GM12878 (cell line): ENCODE results near the gene SAFB. TPM values are rescaled to one million over a fixed set of nuclear protein-coding genes. Genes with fewer than 3 reads are reported as not detected.

Source experiments
- BACH1 ChIP-seq: fragments of 450-650 bp; IDR thresholded peaks from 2 replicates; pipeline ENCODE4 v1.6.1; 2017; ENCODE audit warnings: mild to moderate bottlenecking, borderline replicate concordance
- BCL3 ChIP-seq: IDR thresholded peaks from 2 replicates; pipeline ENCODE4 v1.6.1; 2011; ENCODE audit warnings: borderline replicate concordance, low read depth, mild to moderate bottlenecking, moderate library complexity, low read length; ENCODE audit not compliant: insufficient read depth, poor library complexity, severe bottlenecking
- BMI1 ChIP-seq: fragments of 450-650 bp; IDR thresholded peaks from 2 replicates; pipeline ENCODE4 v1.6.1; 2016; ENCODE audit warnings: mild to moderate bottlenecking, moderate library complexity, borderline replicate concordance
- DPF2 ChIP-seq: fragments of 450-650 bp; IDR thresholded peaks from 2 replicates; pipeline ENCODE4 v1.6.1; 2017; ENCODE audit warnings: mild to moderate bottlenecking
- HDAC2 ChIP-seq: fragments of 200-600 bp; sonication (generic); IDR thresholded peaks from 2 replicates; pipeline ENCODE4 v1.6.1; 2017
- IRF4 ChIP-seq: IDR thresholded peaks from 2 replicates; pipeline ENCODE4 v1.6.1; 2011; ENCODE audit warnings: low read depth, low read length
- KDM1A ChIP-seq: fragments of 200-600 bp; sonication (generic); IDR thresholded peaks from 2 replicates; pipeline ENCODE4 v1.6.1; 2016; ENCODE audit warnings: borderline replicate concordance
- LARP7 ChIP-seq: fragments of 450-650 bp; IDR thresholded peaks from 2 replicates; pipeline ENCODE4 v1.6.1; 2017; ENCODE audit warnings: mild to moderate bottlenecking
- MXI1 ChIP-seq: fragments of 150-350 bp; IDR thresholded peaks from 2 replicates; pipeline ENCODE4 v1.6.1; 2011; ENCODE audit warnings: low read depth, mild to moderate bottlenecking, inconsistent platforms, low read length, improper control_type of control experiment
- PML ChIP-seq: IDR thresholded peaks from 2 replicates; pipeline ENCODE4 v1.6.1; 2012; ENCODE audit warnings: low read length, inconsistent platforms
- POLR2A ChIP-seq: IDR thresholded peaks from 2 replicates; pipeline ENCODE4 v1.6.1; 2011; ENCODE audit warnings: low read depth, mild to moderate bottlenecking, low read length
- RBBP5 ChIP-seq: fragments of 200-600 bp; sonication (generic); conservative IDR thresholded peaks from 2 replicates; pipeline ENCODE4 v1.6.1; 2016
- SKIL ChIP-seq: fragments of 450-650 bp; IDR thresholded peaks from 2 replicates; pipeline ENCODE4 v1.6.1; 2017; ENCODE audit warnings: mild to moderate bottlenecking, low read depth, inconsistent platforms; ENCODE audit not compliant: poor library complexity, severe bottlenecking
- STAT1 ChIP-seq: fragments of 450-650 bp; conservative IDR thresholded peaks from 2 replicates; pipeline ENCODE4 v1.6.1; 2014; ENCODE audit warnings: antibody characterized with exemption, mild to moderate bottlenecking
- TAF1 ChIP-seq: IDR thresholded peaks from 2 replicates; pipeline ENCODE4 v1.6.1; 2011; ENCODE audit warnings: mild to moderate bottlenecking, low read depth, low read length, borderline replicate concordance
- TCF12 ChIP-seq: IDR thresholded peaks from 2 replicates; pipeline ENCODE4 v1.6.1; 2011; ENCODE audit warnings: low read depth, mild to moderate bottlenecking, low read length
- ZNF274 ChIP-seq: IDR thresholded peaks from one replicate; pipeline ENCODE4 v1.8.0; 2011; ENCODE audit not compliant: insufficient read length, insufficient read depth
- ZNF384 ChIP-seq: IDR thresholded peaks from 2 replicates; pipeline ENCODE4 v1.6.1; 2012; ENCODE audit warnings: low read depth, mild to moderate bottlenecking, low read length, improper control_type of control experiment, borderline replicate concordance
- ZZZ3 ChIP-seq: IDR thresholded peaks from 2 replicates; pipeline ENCODE4 v1.6.1; 2011; ENCODE audit warnings: low read depth; ENCODE audit not compliant: control insufficient read depth, insufficient read length
- polyA plus RNA-seq, 11 experiments: library from polyadenylated mRNA; depleted of rRNA in 4 of 11; unstranded in 6 of 11; stranded (reverse) in 5 of 11; fragments of >200 nt; fragmentation: Nextera tagmentation in 4 of 11; fragmentation: Illumina TruSeq in 1 of 11; extraction: Ambion mirVana in 4 of 11; extraction: Trizol in 1 of 11; gene quantifications; 1 replicate in 1 of 11; 2 replicates in 10 of 11; pipeline versions ENCODE4 v1.2.1 to v1.2.3, GENCODE V29; 2011 to 2016; ENCODE audit warnings: inconsistent platforms in 2 of 11, missing spikeins in 2 of 11, low read depth in 1 of 11
- total RNA-seq, 4 experiments: library from RNA; depleted of rRNA in 3 of 4; stranded (reverse); fragments of >200 nt in 3 of 4; fragmentation: Illumina TruSeq in 1 of 4; extraction: Trizol in 1 of 4; gene quantifications; 2 replicates each; pipeline versions ENCODE4 v1.2.1 to v1.2.3, GENCODE V29; 2013 to 2021
- TF ChIP-seq, protein P1 (sequence below): IDR thresholded peaks from 2 replicates; pipeline ENCODE4 v1.6.1; 2011; ENCODE audit warnings: borderline replicate concordance, low read depth, mild to moderate bottlenecking, moderate library complexity, mixed read lengths, low read length; ENCODE audit not compliant: insufficient read depth; ENCODE audit errors: extremely low read length
- TF ChIP-seq, protein P2 (sequence below): fragments of 450-650 bp; IDR thresholded peaks from 2 replicates; pipeline ENCODE4 v1.6.1; 2017; ENCODE audit warnings: antibody characterized with exemption, mild to moderate bottlenecking, moderate library complexity

Gene SAFB
- total and polyA plus RNA-seq, 10 of the 15 experiments (the other 5 are each of a cell fraction or from before 2014, with no cell fraction given), result 1.6 to 131 (median 61.2) TPM

- TF ChIP-seq KDM1A (no peak), POLR2A (peak; percentile 90), RBBP5 (no peak), MXI1 (peak; percentile 68), IRF4 (0 out of 2 replicates have a peak, but pooled peaks have one; percentile 23), TAF1 (peak; percentile 40), BACH1 (no peak), BMI1 (peak; percentile 99), HDAC2 (no peak), ZNF274 (no peak), ZNF384 (no peak), ZZZ3 (no peak), BCL3 (no peak), SKIL (no peak), DPF2 (peak; percentile 24; the same call in 1 of the 2 replicates), PML (no peak; the same call in 1 of the 2 replicates), TCF12 (peak; percentile 80), STAT1 (peak; percentile 51; the same call in 1 of the 2 replicates), LARP7 (no peak; the same call in none of the 2 replicates)
- TF ChIP-seq, protein P1, sequence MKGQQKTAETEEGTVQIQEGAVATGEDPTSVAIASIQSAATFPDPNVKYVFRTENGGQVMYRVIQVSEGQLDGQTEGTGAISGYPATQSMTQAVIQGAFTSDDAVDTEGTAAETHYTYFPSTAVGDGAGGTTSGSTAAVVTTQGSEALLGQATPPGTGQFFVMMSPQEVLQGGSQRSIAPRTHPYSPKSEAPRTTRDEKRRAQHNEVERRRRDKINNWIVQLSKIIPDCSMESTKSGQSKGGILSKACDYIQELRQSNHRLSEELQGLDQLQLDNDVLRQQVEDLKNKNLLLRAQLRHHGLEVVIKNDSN, result peak; percentile 97
- TF ChIP-seq, protein P2, sequence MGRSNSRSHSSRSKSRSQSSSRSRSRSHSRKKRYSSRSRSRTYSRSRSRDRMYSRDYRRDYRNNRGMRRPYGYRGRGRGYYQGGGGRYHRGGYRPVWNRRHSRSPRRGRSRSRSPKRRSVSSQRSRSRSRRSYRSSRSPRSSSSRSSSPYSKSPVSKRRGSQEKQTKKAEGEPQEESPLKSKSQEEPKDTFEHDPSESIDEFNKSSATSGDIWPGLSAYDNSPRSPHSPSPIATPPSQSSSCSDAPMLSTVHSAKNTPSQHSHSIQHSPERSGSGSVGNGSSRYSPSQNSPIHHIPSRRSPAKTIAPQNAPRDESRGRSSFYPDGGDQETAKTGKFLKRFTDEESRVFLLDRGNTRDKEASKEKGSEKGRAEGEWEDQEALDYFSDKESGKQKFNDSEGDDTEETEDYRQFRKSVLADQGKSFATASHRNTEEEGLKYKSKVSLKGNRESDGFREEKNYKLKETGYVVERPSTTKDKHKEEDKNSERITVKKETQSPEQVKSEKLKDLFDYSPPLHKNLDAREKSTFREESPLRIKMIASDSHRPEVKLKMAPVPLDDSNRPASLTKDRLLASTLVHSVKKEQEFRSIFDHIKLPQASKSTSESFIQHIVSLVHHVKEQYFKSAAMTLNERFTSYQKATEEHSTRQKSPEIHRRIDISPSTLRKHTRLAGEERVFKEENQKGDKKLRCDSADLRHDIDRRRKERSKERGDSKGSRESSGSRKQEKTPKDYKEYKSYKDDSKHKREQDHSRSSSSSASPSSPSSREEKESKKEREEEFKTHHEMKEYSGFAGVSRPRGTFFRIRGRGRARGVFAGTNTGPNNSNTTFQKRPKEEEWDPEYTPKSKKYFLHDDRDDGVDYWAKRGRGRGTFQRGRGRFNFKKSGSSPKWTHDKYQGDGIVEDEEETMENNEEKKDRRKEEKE, result no peak
These were observed 57.8 kb downstream of the SAFB start, which contains the start of the genes HSD11B1L and MICOS13 (continued) for GRCh38 chr19:5680437-5681368.
